Right lobe of liver (tissue), 6 donors: ENCODE data around the gene ARAP3. TPM values are rescaled to one million over a fixed set of nuclear protein-coding genes. Genes with fewer than 3 reads are reported as not detected.

Experiments
- ATAC-seq, 4 donors: fragments of 200-7000 bp; cut with Tn5 transposase; one replicate each; pipeline ENCODE4 v1.9.1; 2020; ENCODE audit warnings: mild to moderate bottlenecking in 4 of 4, moderate library complexity in 4 of 4
- DNase-seq, 3 donors: peaks; one replicate each; pipeline ENCODE4 v3.0.0-alpha.2; 2020
- H3K27ac ChIP-seq, 3 donors: fragments of 200-600 bp; one replicate each; pipeline ENCODE4 v1.8.0; 2022
- H3K27me3 ChIP-seq, 2 donors: fragments of 200-600 bp; one replicate each; pipeline ENCODE4 v1.8.0; 2022
- H3K36me3 ChIP-seq, 4 donors: fragments of 200-600 bp; sonication (generic) in 1 of 4; one replicate each; pipeline versions ENCODE4 v1.5.1 to v1.8.0; 2017 to 2022; ENCODE audit warnings: control low read depth in 1 of 4
- H3K4me1 ChIP-seq, 4 donors: fragments of 200-600 bp; sonication (generic) in 1 of 4; one replicate each; pipeline versions ENCODE4 v1.5.1 to v1.8.0; 2017 to 2022; ENCODE audit warnings: control low read depth in 1 of 4
- H3K4me3 ChIP-seq, 3 donors: fragments of 200-600 bp; one replicate each; pipeline ENCODE4 v1.8.0; 2022
- H3K9me3 ChIP-seq, 4 donors: fragments of 200-600 bp; sonication (generic) in 1 of 4; one replicate each; pipeline versions ENCODE4 v1.5.1 to v1.8.0; 2017 to 2022; ENCODE audit warnings: control low read depth in 1 of 4
- POLR2A ChIP-seq: fragments of 450-650 bp; IDR thresholded peaks from one replicate; pipeline ENCODE4 v1.6.1; 2017; ENCODE audit warnings: antibody characterized with exemption, mild to moderate bottlenecking
- WGBS: methylation state at CpG from one replicate; pipeline ENCODE4 v1.1.6; 2018; ENCODE audit warnings: low coverage, low lambda C conversion rate; ENCODE audit not compliant: insufficient coverage; ENCODE audit errors: missing lambda C conversion rate; 5-methylcytosine and 5-hydroxymethylcytosine counted together
- intact Hi-C, 2 donors: fragments of 100-400 bp; cut with DNase I; formaldehyde crosslinking; loops; one replicate each; pipeline versions ENCODE4 v1.11.2 to v1.14.1; 2022
- total RNA-seq, 6 experiments: library from RNA; depleted of rRNA in 2 of 6; stranded (reverse); fragments of >200 nt in 2 of 6; fragmentation: NEBNext Ultra II Directional in 3 of 6; extraction: Animal tissue kit (Norgen Biotek cat#: 25700) in 3 of 6; gene quantifications; one replicate each; pipeline versions ENCODE4 v1.1.0 to v1.2.4, GENCODE V29; 2016 to 2023
- TF ChIP-seq, protein P1 (sequence below), 4 donors: fragments of 200-600 bp in 3 of 4; fragments of 450-650 bp in 1 of 4; IDR thresholded peaks; one replicate each; pipeline versions ENCODE4 v1.5.1 to v1.8.0; 2016 to 2022; ENCODE audit warnings: antibody characterized with exemption in 4 of 4, mild to moderate bottlenecking in 2 of 4
- donor health status: DM: no; HTN: yes; CAD: no.
- donor health status: DM: no; HTN: no; CAD: no.
- donor health status: DM: no; HTN: no; CAD: no.
- donor health status: DM: no; HTN: yes; CAD: no.
- donor health status: DM: no; HTN: yes; CAD: no.

Gene ARAP3
- total RNA-seq, 6 experiments from 2014 or later, result 1.4 to 6.0 (median 3.7) TPM

GRCh38 chr5:141647851-141648250, 34.2 kb downstream of the ARAP3 start:
- H3K36me3 ChIP-seq, result no peaks in the 10 kb centered on the region
- ATAC-seq (no peak), DNase-seq (no peak)
- no peaks in the 10 kb centered on the region for H3K4me1 ChIP-seq
- no peaks in the 10 kb centered on the region for H3K27me3 ChIP-seq
- H3K4me3 ChIP-seq, result no peak overlapping the region
- H3K9me3 ChIP-seq, result no peaks in the 10 kb centered on the region
- no CpG with 5 or more reads among the region's 3 CpGs for WGBS
- no peak for TF ChIP-seq POLR2A
- TF ChIP-seq, protein P1, sequence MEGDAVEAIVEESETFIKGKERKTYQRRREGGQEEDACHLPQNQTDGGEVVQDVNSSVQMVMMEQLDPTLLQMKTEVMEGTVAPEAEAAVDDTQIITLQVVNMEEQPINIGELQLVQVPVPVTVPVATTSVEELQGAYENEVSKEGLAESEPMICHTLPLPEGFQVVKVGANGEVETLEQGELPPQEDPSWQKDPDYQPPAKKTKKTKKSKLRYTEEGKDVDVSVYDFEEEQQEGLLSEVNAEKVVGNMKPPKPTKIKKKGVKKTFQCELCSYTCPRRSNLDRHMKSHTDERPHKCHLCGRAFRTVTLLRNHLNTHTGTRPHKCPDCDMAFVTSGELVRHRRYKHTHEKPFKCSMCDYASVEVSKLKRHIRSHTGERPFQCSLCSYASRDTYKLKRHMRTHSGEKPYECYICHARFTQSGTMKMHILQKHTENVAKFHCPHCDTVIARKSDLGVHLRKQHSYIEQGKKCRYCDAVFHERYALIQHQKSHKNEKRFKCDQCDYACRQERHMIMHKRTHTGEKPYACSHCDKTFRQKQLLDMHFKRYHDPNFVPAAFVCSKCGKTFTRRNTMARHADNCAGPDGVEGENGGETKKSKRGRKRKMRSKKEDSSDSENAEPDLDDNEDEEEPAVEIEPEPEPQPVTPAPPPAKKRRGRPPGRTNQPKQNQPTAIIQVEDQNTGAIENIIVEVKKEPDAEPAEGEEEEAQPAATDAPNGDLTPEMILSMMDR (IDR thresholded peaks at IDR 0.05), result no peak
- H3K27ac ChIP-seq, result no peak overlapping the region
- intact Hi-C loops, result no loop called here

DNA sequence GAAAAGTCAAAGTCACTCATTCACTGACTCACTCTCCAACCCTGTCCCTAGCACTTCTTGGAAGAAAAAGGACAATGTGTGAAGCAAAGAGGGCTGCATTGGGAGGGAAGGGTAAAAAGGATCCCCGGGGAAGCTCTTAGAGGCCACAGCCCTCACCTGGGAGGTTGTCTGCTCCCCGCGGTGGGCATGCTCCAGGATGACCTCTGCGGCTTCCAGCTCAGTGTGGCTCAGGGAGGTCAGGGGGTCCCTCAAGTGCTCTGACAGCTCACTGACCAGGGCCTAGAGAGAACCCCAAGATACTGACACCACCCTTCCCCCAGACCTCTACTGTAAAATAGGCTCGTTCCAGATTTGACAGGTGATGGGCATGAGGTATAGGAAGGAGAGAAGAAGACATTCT, 34.8 kb downstream of the ARAP3 start:
- Histone ChIP-seq H3K27ac (no peak overlapping the region), H3K9me3 (no peaks in the 10 kb centered on the region), H3K27me3 (no peaks in the 10 kb centered on the region), H3K4me3 (no peak overlapping the region), H3K36me3 (no peaks in the 10 kb centered on the region), H3K4me1 (no peaks in the 10 kb centered on the region)
- 75% methylated on average over 1 of the region's 5 CpGs for WGBS
- DNase-seq (no peak), ATAC-seq (no peak)
- no peak for TF ChIP-seq POLR2A
- TF ChIP-seq, protein P1 (IDR thresholded peaks at IDR 0.05), result no peak
- intact Hi-C loops, result no loop called here

DNA sequence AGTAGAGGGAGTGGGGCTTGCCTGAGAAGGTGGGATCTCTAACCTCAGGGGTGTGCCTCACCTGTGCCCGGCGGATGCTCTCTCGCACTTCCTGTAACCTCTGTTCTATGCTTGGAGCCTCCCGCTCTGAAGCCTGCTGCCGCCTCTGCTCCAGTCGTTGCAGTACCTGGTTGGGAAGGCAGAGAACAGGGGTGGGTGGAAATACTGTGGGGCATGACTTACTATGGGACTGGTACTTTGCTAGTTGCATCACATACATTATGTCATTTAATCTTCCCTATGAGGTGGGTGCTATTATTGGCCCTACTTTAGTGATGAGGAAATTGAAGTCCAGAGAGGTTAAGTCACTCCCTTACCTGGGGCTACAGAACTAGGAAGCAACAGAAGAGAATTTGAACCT, 36.0 kb downstream of the ARAP3 start:
- no peak for ATAC-seq
- 95% methylated on average over 6 of the region's 6 CpGs for WGBS
- TF ChIP-seq POLR2A, result no peak
- TF ChIP-seq, protein P1 (IDR thresholded peaks at IDR 0.05), result no peak

GRCh38 chr5:141641634-141642267, 40.3 kb downstream of the ARAP3 start:
- no peak overlapping the region for H3K4me3 ChIP-seq
- WGBS, result no CpG with 5 or more reads among the region's 2 CpGs
- peaks cover 0 to 8% (median 0%) of the 10 kb centered on the region in 4 donors for H3K4me1 ChIP-seq
- no peaks in the 10 kb centered on the region for H3K9me3 ChIP-seq
- intact Hi-C loops, result no loop called here
- ATAC-seq (no peak), DNase-seq (no peak)
- H3K27ac ChIP-seq, result no peak overlapping the region
- TF ChIP-seq, protein P1 (IDR thresholded peaks at IDR 0.05), result no peak
- no peak for TF ChIP-seq POLR2A
- H3K36me3 ChIP-seq, result no peaks in the 10 kb centered on the region
- H3K27me3 ChIP-seq, result no peaks in the 10 kb centered on the region

More for the DNA sequence above, 36.0 kb downstream of the ARAP3 start:
- no peaks in the 10 kb centered on the region for H3K36me3 ChIP-seq
- no peaks in the 10 kb centered on the region for H3K4me1 ChIP-seq
- DNase-seq, result no peak
- no peaks in the 10 kb centered on the region for H3K27me3 ChIP-seq
- H3K9me3 ChIP-seq, result no peaks in the 10 kb centered on the region
- intact Hi-C loops, result no loop called here
- H3K27ac ChIP-seq, result no peak overlapping the region
- H3K4me3 ChIP-seq, result no peak overlapping the region
